ENCODE measurements around the gene DIAPH1. TPM values are rescaled to one million over a fixed set of nuclear protein-coding genes. Genes with fewer than 3 reads are reported as not detected.

The DIAPH1 gene
- total RNA-seq, 1 donor from 2014 or later, result 149 TPM

- TF ChIP-seq CTCF (IDR thresholded peaks at IDR 0.05; ENCODE audit: unreplicated experiment), result no peak
- peak within 1 kb of the TSS; percentile 25 for H3K4me3 Mint-ChIP-seq (ENCODE audit: unreplicated experiment)
- no peaks in the 10 kb centered on the region for H3K9me3 Mint-ChIP-seq (ENCODE audit: unreplicated experiment)
- H3K27me3 Mint-ChIP-seq (ENCODE audit: unreplicated experiment), result peaks cover 22% of the 10 kb centered on the region
- H3K36me3 Mint-ChIP-seq (ENCODE audit: low read depth, unreplicated experiment), result peaks cover 46% of the 10 kb centered on the region
- H3K4me1 Mint-ChIP-seq (ENCODE audit: unreplicated experiment), result peaks cover 42% of the 10 kb centered on the region
- DNase-seq (ENCODE audit: low spot score), result no peak
- no peak within 1 kb of the TSS for H3K27ac Mint-ChIP-seq (ENCODE audit: unreplicated experiment)
Observed at GRCh38 chr5:141488591-141489561, 129.9 kb downstream of the DIAPH1 start, which contains the start of gene PCDHGC5. Gene PCDHGC5, plus strand, starts transcription at chr5:141489081. Its CDS starts 160 bp downstream, at chr5:141489241.

DNA sequence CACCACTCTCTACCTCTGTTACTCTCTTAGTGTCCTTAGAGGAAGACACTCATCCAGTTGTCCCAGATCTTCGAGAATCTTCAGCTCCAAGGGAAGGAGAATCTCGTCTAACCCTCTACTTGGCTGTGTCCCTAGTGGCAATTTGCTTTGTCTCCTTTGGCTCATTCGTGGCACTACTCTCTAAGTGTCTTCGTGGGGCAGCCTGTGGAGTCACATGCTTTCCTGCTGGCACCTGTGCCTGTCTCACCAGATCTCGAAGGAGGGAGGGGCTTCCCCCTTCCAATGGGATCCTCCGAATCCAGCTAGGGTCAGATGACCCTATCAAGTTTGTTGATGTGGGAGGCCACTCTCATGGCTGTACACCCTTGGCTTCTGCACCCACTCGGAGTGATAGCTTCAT lies 131.7 kb downstream of the DIAPH1 start:
- Mint-ChIP-seq H3K27ac (ENCODE audit: unreplicated experiment) (no peak overlapping the region), H3K36me3 (ENCODE audit: low read depth, unreplicated experiment) (peaks cover 51% of the 10 kb centered on the region), H3K27me3 (ENCODE audit: unreplicated experiment) (peaks cover 17% of the 10 kb centered on the region), H3K4me3 (ENCODE audit: unreplicated experiment) (peak overlapping the region; percentile 62), H3K9me3 (ENCODE audit: unreplicated experiment) (no peaks in the 10 kb centered on the region), H3K4me1 (ENCODE audit: unreplicated experiment) (peaks cover 53% of the 10 kb centered on the region)
- no peak for TF ChIP-seq CTCF (IDR thresholded peaks at IDR 0.05; ENCODE audit: unreplicated experiment)
- no peak for DNase-seq (ENCODE audit: low spot score)

DNA sequence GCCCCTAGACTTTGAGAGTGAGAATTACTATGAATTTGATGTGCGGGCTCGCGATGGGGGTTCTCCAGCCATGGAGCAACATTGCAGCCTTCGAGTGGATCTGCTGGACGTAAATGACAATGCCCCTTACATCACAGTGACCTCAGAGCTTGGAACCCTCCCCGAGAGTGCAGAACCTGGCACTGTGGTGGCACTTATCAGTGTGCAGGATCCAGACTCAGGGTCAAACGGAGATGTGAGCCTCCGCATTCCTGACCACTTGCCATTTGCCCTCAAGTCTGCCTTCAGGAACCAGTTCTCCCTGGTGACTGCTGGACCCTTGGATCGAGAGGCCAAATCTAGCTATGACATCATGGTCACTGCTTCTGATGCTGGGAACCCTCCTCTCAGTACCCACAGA lies 132.7 kb downstream of the DIAPH1 start:
- Mint-ChIP-seq H3K27ac (ENCODE audit: unreplicated experiment) (no peak overlapping the region), H3K27me3 (ENCODE audit: unreplicated experiment) (peaks cover 17% of the 10 kb centered on the region), H3K4me3 (ENCODE audit: unreplicated experiment) (peak overlapping the region; percentile 77), H3K4me1 (ENCODE audit: unreplicated experiment) (peaks cover 48% of the 10 kb centered on the region), H3K36me3 (ENCODE audit: low read depth, unreplicated experiment) (peaks cover 50% of the 10 kb centered on the region), H3K9me3 (ENCODE audit: unreplicated experiment) (no peaks in the 10 kb centered on the region)
- no peak for DNase-seq (ENCODE audit: low spot score)
- no peak for TF ChIP-seq CTCF (IDR thresholded peaks at IDR 0.05; ENCODE audit: unreplicated experiment)

DNA sequence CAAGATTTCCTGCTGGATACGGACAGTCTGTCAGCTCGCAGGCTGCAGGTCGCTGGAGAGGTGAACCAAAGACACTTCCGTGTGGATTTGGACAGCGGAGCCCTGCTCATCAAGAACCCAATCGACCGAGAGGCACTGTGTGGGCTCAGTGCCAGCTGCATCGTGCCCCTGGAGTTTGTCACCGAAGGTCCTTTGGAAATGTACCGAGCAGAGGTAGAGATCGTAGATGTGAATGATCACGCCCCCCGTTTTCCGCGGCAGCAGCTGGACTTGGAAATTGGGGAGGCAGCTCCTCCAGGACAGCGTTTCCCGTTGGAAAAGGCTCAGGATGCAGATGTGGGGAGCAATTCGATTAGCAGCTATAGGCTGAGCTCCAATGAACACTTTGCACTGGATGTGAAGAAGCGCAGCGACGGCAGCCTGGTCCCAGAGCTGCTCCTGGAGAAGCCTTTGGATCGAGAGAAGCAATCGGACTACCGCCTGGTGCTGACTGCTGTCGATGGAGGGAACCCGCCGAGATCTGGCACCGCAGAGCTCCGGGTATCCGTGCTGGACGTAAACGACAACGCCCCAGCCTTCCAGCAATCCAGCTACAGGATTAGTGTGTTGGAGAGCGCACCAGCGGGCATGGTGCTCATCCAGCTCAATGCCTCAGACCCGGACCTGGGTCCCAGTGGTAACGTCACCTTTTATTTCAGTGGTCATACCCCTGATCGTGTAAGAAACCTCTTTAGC lies 133.3 kb downstream of the DIAPH1 start:
- Mint-ChIP-seq H3K36me3 (ENCODE audit: low read depth, unreplicated experiment) (peaks cover 49% of the 10 kb centered on the region), H3K27ac (ENCODE audit: unreplicated experiment) (no peak overlapping the region), H3K9me3 (ENCODE audit: unreplicated experiment) (no peaks in the 10 kb centered on the region), H3K27me3 (ENCODE audit: unreplicated experiment) (peaks cover 12% of the 10 kb centered on the region), H3K4me3 (ENCODE audit: unreplicated experiment) (peak overlapping the region; percentile 76), H3K4me1 (ENCODE audit: unreplicated experiment) (peaks cover 42% of the 10 kb centered on the region)
- no peak for TF ChIP-seq CTCF (IDR thresholded peaks at IDR 0.05; ENCODE audit: unreplicated experiment)
- no peak for DNase-seq (ENCODE audit: low spot score)
